Activated CD4-positive, CD25-positive, alpha-beta regulatory T cell (primary cell): ENCODE results near the gene CCDC17.

ENCODE experiments used
- DNase-seq, 4 experiments: peaks; one replicate each; lab custom pipeline; 2025; lab: John Stamatoyannopoulos, UW

CCDC17 gene

DNA sequence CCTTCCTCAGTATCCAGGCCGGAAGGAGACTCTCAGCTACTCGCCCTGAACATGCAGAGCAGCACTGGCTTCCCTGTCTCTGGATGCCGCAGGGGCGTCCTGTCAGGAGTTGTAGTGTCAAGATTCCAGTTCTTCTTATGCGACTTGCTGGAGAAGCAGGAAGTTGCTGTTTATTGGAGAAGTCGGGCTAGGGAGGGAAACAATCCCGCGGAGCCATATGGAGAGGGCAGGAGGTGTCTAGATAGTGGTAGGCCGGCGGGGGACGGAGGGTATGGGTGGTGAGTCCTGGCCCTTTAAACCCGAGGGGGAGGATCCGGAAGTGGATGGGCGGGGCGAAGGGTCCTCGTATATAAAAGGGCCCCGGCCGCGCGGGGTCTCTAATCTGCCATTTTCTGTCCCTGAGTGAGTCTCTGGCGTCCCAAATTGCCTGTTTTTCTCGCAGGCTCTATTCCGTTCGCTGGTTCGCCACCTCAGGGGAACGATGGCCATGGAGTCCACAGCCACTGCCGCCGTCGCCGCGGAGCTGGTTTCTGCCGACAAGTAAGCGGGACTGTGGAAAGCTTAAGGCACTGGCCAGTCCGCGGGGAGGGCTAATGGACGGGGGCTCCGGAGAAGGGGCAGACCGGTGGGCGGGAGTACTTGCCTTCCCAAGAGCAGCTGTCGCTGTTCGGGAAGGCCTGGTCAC is 40.0 kb downstream of the CCDC17 start, which contains the start of gene NASP:
NASP (plus strand) TSS at position 376 of the 685 bp plus-strand sequence; CDS start at position 482, 106 bp downstream.
- DNase-seq, result peak; percentile 77 to 91 (median 87)

GRCh38 chr1:45583264-45583665 is 40.6 kb downstream of the CCDC17 start:
- peak; percentile 66 to 87 (median 80) for DNase-seq

- DNase-seq, result no peak
These were observed 49.7 kb downstream of the CCDC17 start for GRCh38 chr1:45574105-45574626.

DNA sequence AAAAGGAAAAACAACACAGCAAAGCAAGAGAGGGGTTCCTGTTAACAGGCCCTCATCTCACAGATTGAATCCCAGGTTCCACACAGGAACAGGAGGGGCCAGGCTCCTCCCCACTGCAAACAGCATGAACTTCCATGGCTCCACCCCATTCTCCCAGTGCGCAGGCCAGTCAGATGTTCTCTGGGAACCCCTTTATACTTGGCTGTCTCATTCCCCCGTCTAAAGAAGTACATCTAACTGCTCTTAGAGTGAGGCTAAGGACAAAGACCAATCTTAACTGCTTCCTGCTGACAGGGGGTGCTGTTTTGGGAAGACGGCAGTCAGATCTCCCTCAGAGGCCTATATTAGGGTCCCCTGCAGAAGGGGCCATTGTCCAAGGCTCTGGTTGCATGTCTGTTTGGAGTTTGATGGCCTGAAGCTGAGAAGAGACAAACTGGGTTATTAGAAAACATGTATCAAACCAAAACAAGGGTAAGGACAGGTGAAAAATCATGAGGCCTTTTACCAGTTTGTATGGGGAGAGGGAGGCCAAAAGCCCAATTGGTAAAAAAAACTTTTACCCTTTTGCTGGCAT is 50.5 kb downstream of the CCDC17 start:
- no peak for DNase-seq

DNA sequence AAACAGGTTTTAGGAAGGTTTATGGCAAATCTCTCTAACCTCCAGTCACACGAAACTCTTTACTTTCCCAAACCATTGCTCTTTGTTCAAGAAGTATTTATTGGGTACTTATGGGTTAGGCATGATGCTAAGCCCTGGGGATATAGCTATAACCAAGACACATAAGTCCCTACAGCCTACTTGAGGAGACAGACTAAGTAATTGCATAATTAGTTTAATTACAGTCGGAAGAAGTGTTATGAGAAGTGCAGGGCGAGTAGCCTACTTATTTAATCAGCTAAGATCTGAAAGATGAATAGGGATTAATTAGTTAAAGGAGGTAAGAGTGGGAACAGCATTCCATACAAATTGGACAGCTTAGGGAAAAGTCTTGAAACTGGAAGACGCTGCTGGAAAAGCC is 53.2 kb downstream of the CCDC17 start:
- DNase-seq, result no peak
